H1 (cell line): ENCODE data around the gene PSMC3IP. TPM values are rescaled to one million over a fixed set of nuclear protein-coding genes. Genes with fewer than 3 reads are reported as not detected.

Experiments
- CTCF ChIA-PET: fragments of 300-600 bp; sonication (Branson Sonifier 250); formaldehyde crosslinking; loops from one replicate; lab custom pipeline; 2021; ENCODE audit not compliant: partially characterized antibody; lab: Charles Lee
- POLR2A ChIA-PET: fragments of 300-600 bp; sonication (Branson Sonifier 250); formaldehyde crosslinking; loops from one replicate; lab custom pipeline; 2021; ENCODE audit warnings: inconsistent platforms; ENCODE audit not compliant: partially characterized antibody; lab: Charles Lee
- DNase-seq, 2 experiments: peaks; one replicate each; pipeline versions ENCODE4 v3.0.0 to v3.0.0-alpha.2; 2010 to 2022; ENCODE audit warnings: low spot score in 2 of 2, low read depth in 1 of 2, mixed read lengths in 1 of 2
- FAIRE-seq: peaks from 2 replicates; lab custom pipeline; 2011; peaks lifted over from hg19 to GRCh38; lab: Jason Lieb, UNC
- H2AFZ ChIP-seq: 2 replicates; pipeline ENCODE4 v1.8.1; 2012; ENCODE audit warnings: low read length, inconsistent platforms
- H2AK5ac ChIP-seq: 2 replicates; pipeline ENCODE4 v1.6.1; 2013; ENCODE audit warnings: low read depth, low read length
- H2BK120ac ChIP-seq: replicated peaks from 2 replicates; pipeline ENCODE3; 2013; ENCODE audit warnings: low read depth, low read length, inconsistent platforms
- H2BK12ac ChIP-seq: 2 replicates; pipeline ENCODE4 v1.6.1; 2013; ENCODE audit warnings: low read depth, low read length
- H2BK15ac ChIP-seq: 2 replicates; pipeline ENCODE4 v1.6.1; 2013; ENCODE audit warnings: low read length
- H2BK20ac ChIP-seq: 2 replicates; pipeline ENCODE4 v1.6.1; 2013; ENCODE audit warnings: low read length
- H2BK5ac ChIP-seq: 2 replicates; pipeline ENCODE4 v1.6.1; 2013; ENCODE audit warnings: low read depth, low read length
- H3K14ac ChIP-seq: 2 replicates; pipeline ENCODE4 v1.6.1; 2013; ENCODE audit warnings: inconsistent platforms; ENCODE audit not compliant: insufficient read length
- H3K18ac ChIP-seq: 2 replicates; pipeline ENCODE4 v1.6.1; 2013; ENCODE audit warnings: low read length; ENCODE audit errors: extremely low read depth
- H3K23ac ChIP-seq: 2 replicates; pipeline ENCODE4 v1.6.1; 2013; ENCODE audit warnings: inconsistent platforms; ENCODE audit not compliant: insufficient read length
- H3K23me2 ChIP-seq: 2 replicates; pipeline ENCODE4 v1.6.1; 2013; ENCODE audit warnings: low read depth, low read length
- H3K27ac ChIP-seq: 2 replicates; pipeline ENCODE4 v1.6.1; 2011; ENCODE audit warnings: low read depth, low read length, inconsistent platforms
- H3K27me3 ChIP-seq, 4 experiments: replicated peaks in 1 of 4; 1 replicate in 1 of 4; 2 replicates in 3 of 4; pipeline versions ENCODE4 v1.6.1 to v1.8.1; 2011 to 2013; ENCODE audit warnings: low read length in 3 of 4, mild to moderate bottlenecking in 3 of 4, inconsistent platforms in 2 of 4, mixed read lengths in 2 of 4, moderate library complexity in 1 of 4; ENCODE audit not compliant: control insufficient read depth in 3 of 4, insufficient read depth in 3 of 4; ENCODE audit errors: extremely low read depth in 1 of 4
- H3K36me3 ChIP-seq, 4 experiments: 2 replicates each; pipeline versions ENCODE4 v1.6.1 to v1.8.1; 2011 to 2013; ENCODE audit warnings: mild to moderate bottlenecking in 4 of 4, low read length in 3 of 4, moderate library complexity in 2 of 4, control low read depth in 1 of 4, inconsistent platforms in 1 of 4; ENCODE audit not compliant: insufficient read depth in 4 of 4, control insufficient read depth in 2 of 4
- H3K4ac ChIP-seq: replicated peaks from 2 replicates; pipeline ENCODE3; 2013; ENCODE audit warnings: low read length, low read depth, mixed read lengths, inconsistent platforms; ENCODE audit not compliant: insufficient read length
- H3K4me1 ChIP-seq, 4 experiments: replicated peaks in 1 of 4; 1 replicate in 1 of 4; 2 replicates in 3 of 4; pipeline versions ENCODE4 v1.6.1 to v1.8.1; 2011 to 2013; ENCODE audit warnings: low read length in 3 of 4, inconsistent platforms in 2 of 4, mixed read lengths in 1 of 4; ENCODE audit not compliant: insufficient read depth in 4 of 4, control insufficient read depth in 3 of 4
- H3K4me2 ChIP-seq, 2 experiments: 2 replicates each; pipeline versions ENCODE4 v1.6.1 to v1.8.1; 2011 to 2013; ENCODE audit warnings: low read depth in 2 of 2, low read length in 2 of 2, control low read depth in 1 of 2, inconsistent platforms in 1 of 2, mild to moderate bottlenecking in 1 of 2; ENCODE audit not compliant: insufficient read depth in 1 of 2
- H3K4me3 ChIP-seq, 4 experiments: fragments of 200-600, 300-600 bp in 1 of 4; sonication (generic), shearing (Covaris generic), sonication (Bioruptor Twin) in 1 of 4; 2 replicates each; pipeline versions ENCODE4 v1.5.1 to v1.8.1; 2011 to 2016; ENCODE audit warnings: low read length in 4 of 4, low read depth in 3 of 4, control low read depth in 2 of 4, inconsistent platforms in 2 of 4, mild to moderate bottlenecking in 2 of 4, mixed read lengths in 1 of 4, moderate library complexity in 1 of 4; ENCODE audit not compliant: insufficient read depth in 2 of 4; ENCODE audit errors: extremely low read depth in 1 of 4
- H3K56ac ChIP-seq: replicated peaks from 2 replicates; pipeline ENCODE3; 2013; ENCODE audit warnings: low read depth, mild to moderate bottlenecking, mixed read lengths, low read length, inconsistent platforms; ENCODE audit not compliant: insufficient read length
- H3K79me1 ChIP-seq: 2 replicates; pipeline ENCODE4 v1.6.1; 2013; ENCODE audit warnings: low read depth, low read length, control low read depth
- H3K79me2 ChIP-seq, 2 experiments: 2 replicates each; pipeline versions ENCODE4 v1.6.1 to v1.8.1; 2012 to 2013; ENCODE audit warnings: low read length in 2 of 2, mild to moderate bottlenecking in 2 of 2, inconsistent platforms in 1 of 2; ENCODE audit not compliant: insufficient read depth in 2 of 2, control insufficient read depth in 1 of 2
- H3K9ac ChIP-seq, 4 experiments: replicated peaks in 1 of 4; 1 replicate in 1 of 4; 2 replicates in 3 of 4; pipeline versions ENCODE4 v1.6.1 to v1.8.1; 2011 to 2013; ENCODE audit warnings: low read depth in 3 of 4, low read length in 3 of 4, control low read depth in 2 of 4, mild to moderate bottlenecking in 2 of 4, moderate library complexity in 2 of 4, inconsistent platforms in 1 of 4; ENCODE audit errors: extremely low read depth in 1 of 4
- H3K9me3 ChIP-seq, 2 experiments: 2 replicates each; pipeline versions ENCODE4 v1.6.1 to v1.8.1; 2012 to 2013; ENCODE audit warnings: mild to moderate bottlenecking in 2 of 2, moderate library complexity in 2 of 2, control low read depth in 1 of 2, inconsistent platforms in 1 of 2, low read depth in 1 of 2, low read length in 1 of 2, mixed read lengths in 1 of 2; ENCODE audit not compliant: insufficient read depth in 2 of 2
- H4K20me1 ChIP-seq, 2 experiments: replicated peaks in 1 of 2; 2 replicates each; pipeline versions ENCODE3 to v1.8.1; 2011 to 2013; ENCODE audit warnings: inconsistent platforms in 2 of 2, low read length in 2 of 2, mild to moderate bottlenecking in 1 of 2; ENCODE audit not compliant: insufficient read depth in 2 of 2, control insufficient read depth in 1 of 2
- H4K5ac ChIP-seq: 2 replicates; pipeline ENCODE4 v1.6.1; 2013; ENCODE audit warnings: low read length, low read depth, mixed read lengths, inconsistent platforms; ENCODE audit not compliant: insufficient read length
- H4K8ac ChIP-seq: 2 replicates; pipeline ENCODE4 v1.8.0; 2013; ENCODE audit warnings: mild to moderate bottlenecking, moderate library complexity, low read length, inconsistent platforms; ENCODE audit not compliant: insufficient read depth; ENCODE audit errors: extremely low read depth
- H4K91ac ChIP-seq: replicated peaks from 2 replicates; pipeline ENCODE3; 2013; ENCODE audit warnings: low read length, mixed read lengths, inconsistent platforms; ENCODE audit not compliant: insufficient read length
- GABPA ChIP-seq: IDR thresholded peaks from 2 replicates; pipeline ENCODE4 v1.6.1; 2011; ENCODE audit warnings: mild to moderate bottlenecking, low read length, moderate library complexity, borderline replicate concordance; ENCODE audit not compliant: insufficient read depth
- JUND ChIP-seq: IDR thresholded peaks from 2 replicates; pipeline ENCODE4 v1.6.1; 2011; ENCODE audit warnings: mild to moderate bottlenecking, improper control_type of control experiment, low read length
- POU5F1 ChIP-seq: IDR thresholded peaks from 2 replicates; pipeline ENCODE4 v1.6.1; 2011; ENCODE audit warnings: low read depth, mild to moderate bottlenecking, low read length, moderate library complexity
- TCF12 ChIP-seq: IDR thresholded peaks from 2 replicates; pipeline ENCODE4 v1.6.1; 2011; ENCODE audit warnings: low read depth, mild to moderate bottlenecking, low read length
- TEAD4 ChIP-seq: IDR thresholded peaks from 2 replicates; pipeline ENCODE4 v1.6.1; 2012; ENCODE audit warnings: low read depth, low read length, inconsistent platforms, mixed read lengths
- WGBS, 2 experiments: shearing (Covaris generic) in 1 of 2; methylation state at CpG; one replicate each; pipeline versions ENCODE4 v1.1.6 to v1.1.7; 2013 to 2015; ENCODE audit warnings: low lambda C conversion rate in 2 of 2, mixed read lengths in 2 of 2, inconsistent platforms in 1 of 2, low coverage in 1 of 2, missing lambda C conversion rate in 1 of 2; ENCODE audit not compliant: insufficient replicate concordance in 2 of 2, insufficient coverage in 1 of 2, insufficient read length in 1 of 2; ENCODE audit errors: extremely low coverage in 1 of 2, missing lambda C conversion rate in 1 of 2; 5-methylcytosine and 5-hydroxymethylcytosine counted together
- polyA plus RNA-seq, 7 experiments: library from polyadenylated mRNA; depleted of rRNA in 3 of 7; stranded (reverse) in 5 of 7; unstranded in 2 of 7; fragments of >200 nt in 5 of 7; fragments of 200-250 nt in 2 of 7; gene quantifications; 1 replicate in 5 of 7; 2 replicates in 1 of 7; 4 replicates in 1 of 7; pipeline versions ENCODE4 v1.2.1 to v1.2.3, GENCODE V29; 2011 to 2013; ENCODE audit warnings: missing spikeins in 2 of 7, mixed read lengths in 2 of 7
- total RNA-seq: library from RNA; stranded (reverse); fragmentation: NEBNext Ultra II Directional; extraction: Animal tissue kit (Norgen Biotek cat#: 25700); gene quantifications from 2 replicates; pipeline ENCODE4 v1.2.1, GENCODE V29; 2021
- TF ChIP-seq, protein P1 (sequence below): IDR thresholded peaks from 2 replicates; pipeline ENCODE4 v1.6.1; 2012; ENCODE audit warnings: inconsistent platforms

The PSMC3IP gene
- total and polyA plus RNA-seq, 2 of the 8 experiments (the other 6 are each of a cell fraction or from before 2014, with no cell fraction given), result 11.5 to 21.9 TPM

DNA sequence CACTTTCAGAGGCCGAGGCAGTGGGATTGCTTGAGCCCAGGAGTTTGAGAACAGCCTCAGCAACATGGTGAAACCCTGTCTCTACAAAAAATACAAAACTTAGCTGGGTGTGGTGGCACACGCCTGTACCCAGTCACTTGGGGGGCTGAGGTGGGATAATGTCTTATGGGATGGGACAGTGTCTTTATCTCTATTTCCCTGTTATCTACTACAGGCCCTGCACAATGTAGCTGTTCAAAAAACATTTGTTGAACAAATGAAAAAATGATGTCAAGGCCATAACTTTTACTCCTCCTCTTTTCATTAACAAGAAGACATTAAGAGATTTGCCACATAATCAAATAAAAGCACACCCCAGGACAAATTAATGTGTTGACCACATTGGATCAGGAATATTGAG lies 45.7 kb upstream of the PSMC3IP start:
- no peak overlapping the region for H2BK12ac ChIP-seq
- no peaks in the 10 kb centered on the region for H4K20me1 ChIP-seq
- H3K56ac ChIP-seq, result no peak overlapping the region
- H3K27ac ChIP-seq, result no peak overlapping the region
- H2BK5ac ChIP-seq, result no peak overlapping the region
- no peak overlapping the region for H3K14ac ChIP-seq
- H2BK15ac ChIP-seq, result no peak overlapping the region
- DNase-seq (no peak), FAIRE-seq (no peak)
- H3K4me2 ChIP-seq, result no peak overlapping the region
- no peak for TF ChIP-seq TEAD4
- no peak for TF ChIP-seq JUND
- TF ChIP-seq TCF12, result no peak
- TF ChIP-seq, protein P1, sequence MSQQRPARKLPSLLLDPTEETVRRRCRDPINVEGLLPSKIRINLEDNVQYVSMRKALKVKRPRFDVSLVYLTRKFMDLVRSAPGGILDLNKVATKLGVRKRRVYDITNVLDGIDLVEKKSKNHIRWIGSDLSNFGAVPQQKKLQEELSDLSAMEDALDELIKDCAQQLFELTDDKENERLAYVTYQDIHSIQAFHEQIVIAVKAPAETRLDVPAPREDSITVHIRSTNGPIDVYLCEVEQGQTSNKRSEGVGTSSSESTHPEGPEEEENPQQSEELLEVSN, result no peak
- TF ChIP-seq GABPA, result no peak
- TF ChIP-seq POU5F1, result no peak
- H3K79me2 ChIP-seq, result no peaks in the 10 kb centered on the region
- H2BK120ac ChIP-seq, result no peak overlapping the region
- no peaks in the 10 kb centered on the region for H3K36me3 ChIP-seq
- ChIA-PET POLR2A (interaction anchor here (1.3 kb wide), 1 partner anchor 23 kb away, joined by 4 read pairs; no protein-coding TSS in a partner anchor), CTCF (interaction anchor here (0.6 to 1.5 kb wide), 5 partner anchors 10 to 60 kb away, joined by 3 to 4 read pairs (median 3); no protein-coding TSS in a partner anchor)
- H3K4me3 ChIP-seq, result no peak overlapping the region
- H3K9ac ChIP-seq, result no peak overlapping the region
- no peak overlapping the region for H2AK5ac ChIP-seq
- H3K18ac ChIP-seq, result no peak overlapping the region
- H3K27me3 ChIP-seq, result no peaks in the 10 kb centered on the region
- no peak overlapping the region for H3K23ac ChIP-seq
- no peak overlapping the region for H4K5ac ChIP-seq
- no peaks in the 10 kb centered on the region for H3K9me3 ChIP-seq
- no peaks in the 10 kb centered on the region for H3K23me2 ChIP-seq
- no peak overlapping the region for H4K8ac ChIP-seq
- 71% methylated on average over 2 of the region's 2 CpGs; no CpG with 5 or more reads in 1 of the 2 experiments for WGBS, 2 experiments
- H3K4ac ChIP-seq, result no peak overlapping the region
- H2BK20ac ChIP-seq, result no peak overlapping the region
- no peak overlapping the region for H2AFZ ChIP-seq
- H3K79me1 ChIP-seq, result no peaks in the 10 kb centered on the region
- no peak overlapping the region for H4K91ac ChIP-seq
- H3K4me1 ChIP-seq, result peaks cover 0 to 4% (median 2%) of the 10 kb centered on the region in 4 experiments; a peak in 3 of 7 replicates
